HepG2 (cell line): ENCODE measurements around the gene FBXO11.

Experiments used
- BHLHE40 ChIP-seq: IDR thresholded peaks from 2 replicates; pipeline ENCODE4 v1.6.1; 2011; ENCODE audit warnings: low read length, improper control_type of control experiment
- CBFB ChIP-seq: sonication (generic); formaldehyde crosslinking; IDR thresholded peaks from 2 replicates; pipeline ENCODE4 v1.4.0; 2020; ENCODE audit warnings: missing genetic modification reagents
- NFIC ChIP-seq: IDR thresholded peaks from 2 replicates; pipeline ENCODE4 v1.6.1; 2012; ENCODE audit warnings: mild to moderate bottlenecking, low read length, inconsistent platforms
- POLR2A ChIP-seq, 2 experiments: IDR thresholded peaks; 2 replicates each; pipeline ENCODE4 v1.6.1; 2011; ENCODE audit warnings: low read depth in 2 of 2, low read length in 2 of 2, mild to moderate bottlenecking in 1 of 2, moderate library complexity in 1 of 2; ENCODE audit not compliant: insufficient read depth in 1 of 2
- SAFB2 ChIP-seq: sonication (generic); formaldehyde crosslinking; IDR thresholded peaks from 2 replicates; pipeline ENCODE4 v1.5.1; 2020; ENCODE audit warnings: missing genetic modification reagents, low read depth, mild to moderate bottlenecking, borderline replicate concordance
- SIN3A ChIP-seq: IDR thresholded peaks from 2 replicates; pipeline ENCODE4 v1.6.1; 2011; ENCODE audit warnings: low read depth, mild to moderate bottlenecking, control low read depth, low read length, borderline replicate concordance
- TP53 ChIP-seq: sonication (generic); formaldehyde crosslinking; conservative IDR thresholded peaks from 2 replicates; pipeline ENCODE4 v1.4.0; 2020; ENCODE audit warnings: missing genetic modification reagents
- YY1 ChIP-seq: IDR thresholded peaks from 2 replicates; pipeline ENCODE4 v1.6.1; 2011; ENCODE audit warnings: low read length, low read depth, moderate library complexity, mild to moderate bottlenecking; ENCODE audit not compliant: insufficient read depth, insufficient replicate concordance
- ZFX ChIP-seq: sonication (generic); formaldehyde crosslinking; IDR thresholded peaks from 2 replicates; pipeline ENCODE4 v1.4.0; 2020; ENCODE audit warnings: mild to moderate bottlenecking, low read depth, missing genetic modification reagents, moderate library complexity
- TF ChIP-seq, protein P1 (sequence below): sonication (generic); formaldehyde crosslinking; IDR thresholded peaks from 2 replicates; pipeline ENCODE4 v1.5.0; 2020; ENCODE audit warnings: mild to moderate bottlenecking, missing genetic modification reagents, moderate library complexity
- TF ChIP-seq, protein P2 (sequence below): IDR thresholded peaks from 2 replicates; pipeline ENCODE4 v1.6.1; 2012; ENCODE audit warnings: low read length, improper control_type of control experiment
- TF ChIP-seq, protein P3 (sequence below): IDR thresholded peaks from 2 replicates; pipeline ENCODE4 v1.6.1; 2012; ENCODE audit warnings: inconsistent platforms

DNA sequence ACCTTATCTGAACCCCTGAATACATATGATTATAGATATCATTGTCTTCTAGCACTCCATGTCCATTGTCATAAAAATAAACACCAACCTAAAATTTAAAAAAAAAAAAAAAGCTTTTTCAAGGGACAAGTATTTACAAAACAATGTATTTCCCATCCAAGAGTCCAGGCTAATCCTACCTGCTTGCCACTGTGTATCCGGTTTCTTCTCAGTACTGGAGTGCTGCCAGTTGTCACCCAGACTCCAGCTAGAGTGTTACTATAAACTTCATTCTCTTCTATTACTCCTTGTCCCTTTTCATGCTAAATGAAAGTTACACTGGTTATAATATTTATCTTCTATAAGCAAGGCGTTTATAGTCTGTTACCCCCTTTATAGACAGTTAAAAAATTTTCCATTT is 87.5 kb downstream of the FBXO11 start:
- TF ChIP-seq, protein P1, sequence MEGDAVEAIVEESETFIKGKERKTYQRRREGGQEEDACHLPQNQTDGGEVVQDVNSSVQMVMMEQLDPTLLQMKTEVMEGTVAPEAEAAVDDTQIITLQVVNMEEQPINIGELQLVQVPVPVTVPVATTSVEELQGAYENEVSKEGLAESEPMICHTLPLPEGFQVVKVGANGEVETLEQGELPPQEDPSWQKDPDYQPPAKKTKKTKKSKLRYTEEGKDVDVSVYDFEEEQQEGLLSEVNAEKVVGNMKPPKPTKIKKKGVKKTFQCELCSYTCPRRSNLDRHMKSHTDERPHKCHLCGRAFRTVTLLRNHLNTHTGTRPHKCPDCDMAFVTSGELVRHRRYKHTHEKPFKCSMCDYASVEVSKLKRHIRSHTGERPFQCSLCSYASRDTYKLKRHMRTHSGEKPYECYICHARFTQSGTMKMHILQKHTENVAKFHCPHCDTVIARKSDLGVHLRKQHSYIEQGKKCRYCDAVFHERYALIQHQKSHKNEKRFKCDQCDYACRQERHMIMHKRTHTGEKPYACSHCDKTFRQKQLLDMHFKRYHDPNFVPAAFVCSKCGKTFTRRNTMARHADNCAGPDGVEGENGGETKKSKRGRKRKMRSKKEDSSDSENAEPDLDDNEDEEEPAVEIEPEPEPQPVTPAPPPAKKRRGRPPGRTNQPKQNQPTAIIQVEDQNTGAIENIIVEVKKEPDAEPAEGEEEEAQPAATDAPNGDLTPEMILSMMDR (CRISPR knock-in tag), result no peak
- TF ChIP-seq ZFX (CRISPR knock-in tag) (no peak), BHLHE40 (no peak), CBFB (CRISPR knock-in tag) (no peak), SAFB2 (CRISPR knock-in tag) (no peak), SIN3A (no peak), YY1 (no peak), POLR2A (IDR thresholded peaks at IDR 0.05; ENCODE audit: insufficient read depth in 1 of 2, low read depth in 2 of 2, low read length in 2 of 2) (no peak), NFIC (no peak), TP53 (CRISPR knock-in tag) (no peak)
- TF ChIP-seq, protein P2, sequence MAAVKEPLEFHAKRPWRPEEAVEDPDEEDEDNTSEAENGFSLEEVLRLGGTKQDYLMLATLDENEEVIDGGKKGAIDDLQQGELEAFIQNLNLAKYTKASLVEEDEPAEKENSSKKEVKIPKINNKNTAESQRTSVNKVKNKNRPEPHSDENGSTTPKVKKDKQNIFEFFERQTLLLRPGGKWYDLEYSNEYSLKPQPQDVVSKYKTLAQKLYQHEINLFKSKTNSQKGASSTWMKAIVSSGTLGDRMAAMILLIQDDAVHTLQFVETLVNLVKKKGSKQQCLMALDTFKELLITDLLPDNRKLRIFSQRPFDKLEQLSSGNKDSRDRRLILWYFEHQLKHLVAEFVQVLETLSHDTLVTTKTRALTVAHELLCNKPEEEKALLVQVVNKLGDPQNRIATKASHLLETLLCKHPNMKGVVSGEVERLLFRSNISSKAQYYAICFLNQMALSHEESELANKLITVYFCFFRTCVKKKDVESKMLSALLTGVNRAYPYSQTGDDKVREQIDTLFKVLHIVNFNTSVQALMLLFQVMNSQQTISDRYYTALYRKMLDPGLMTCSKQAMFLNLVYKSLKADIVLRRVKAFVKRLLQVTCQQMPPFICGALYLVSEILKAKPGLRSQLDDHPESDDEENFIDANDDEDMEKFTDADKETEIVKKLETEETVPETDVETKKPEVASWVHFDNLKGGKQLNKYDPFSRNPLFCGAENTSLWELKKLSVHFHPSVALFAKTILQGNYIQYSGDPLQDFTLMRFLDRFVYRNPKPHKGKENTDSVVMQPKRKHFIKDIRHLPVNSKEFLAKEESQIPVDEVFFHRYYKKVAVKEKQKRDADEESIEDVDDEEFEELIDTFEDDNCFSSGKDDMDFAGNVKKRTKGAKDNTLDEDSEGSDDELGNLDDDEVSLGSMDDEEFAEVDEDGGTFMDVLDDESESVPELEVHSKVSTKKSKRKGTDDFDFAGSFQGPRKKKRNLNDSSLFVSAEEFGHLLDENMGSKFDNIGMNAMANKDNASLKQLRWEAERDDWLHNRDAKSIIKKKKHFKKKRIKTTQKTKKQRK, result no peak
- TF ChIP-seq, protein P3, sequence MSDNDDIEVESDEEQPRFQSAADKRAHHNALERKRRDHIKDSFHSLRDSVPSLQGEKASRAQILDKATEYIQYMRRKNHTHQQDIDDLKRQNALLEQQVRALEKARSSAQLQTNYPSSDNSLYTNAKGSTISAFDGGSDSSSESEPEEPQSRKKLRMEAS, result no peak
